PC-3 (cell line): ENCODE data around the gene TC2N.
"Not testable (repeated sequence)": the region's sequence is repeated elsewhere in the genome, so short reads cannot be mapped to it uniquely, and the experiment has no call there.

ENCODE experiments used
- EZH2 ChIP-seq: fragments of 300-600 bp; sonication (generic); IDR thresholded peaks from one replicate; pipeline ENCODE4 v1.6.1; 2017; ENCODE audit warnings: antibody characterized with exemption, mild to moderate bottlenecking, low read length; ENCODE audit not compliant: unreplicated experiment
- EZH2phosphoT487 ChIP-seq: fragments of 300-600 bp; sonication (generic); IDR thresholded peaks from 2 replicates; pipeline ENCODE4 v1.6.1; 2018; ENCODE audit warnings: mild to moderate bottlenecking, antibody characterized with exemption, low read length, borderline replicate concordance
- TF ChIP-seq, protein P1 (sequence below): fragments of 300-600 bp; sonication (generic); conservative IDR thresholded peaks from 2 replicates; pipeline ENCODE4 v1.5.1; 2017; ENCODE audit warnings: antibody characterized with exemption, low read depth, mild to moderate bottlenecking, low read length

DNA sequence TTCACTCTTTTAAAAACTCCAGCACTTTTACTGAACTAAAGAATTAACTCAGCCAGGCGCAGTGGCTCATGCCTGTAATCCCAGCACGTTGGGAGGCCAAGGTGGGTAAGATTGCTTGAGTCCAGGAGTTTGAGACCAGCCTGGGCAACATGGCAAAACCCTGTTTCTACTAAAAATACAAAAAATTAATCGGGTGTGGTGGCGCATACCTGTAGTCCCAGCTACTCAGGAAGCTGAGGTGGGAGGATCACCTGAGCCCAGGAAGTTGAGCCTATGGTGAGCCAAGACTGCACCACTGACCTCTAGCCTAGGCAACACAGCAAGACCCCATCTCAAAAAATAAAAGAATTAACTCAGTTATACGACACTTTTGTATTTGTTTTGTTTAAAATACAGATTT is 30.4 kb upstream of the TC2N start:
- TF ChIP-seq EZH2, EZH2phosphoT487: not testable (repeated sequence)
- TF ChIP-seq, protein P1, sequence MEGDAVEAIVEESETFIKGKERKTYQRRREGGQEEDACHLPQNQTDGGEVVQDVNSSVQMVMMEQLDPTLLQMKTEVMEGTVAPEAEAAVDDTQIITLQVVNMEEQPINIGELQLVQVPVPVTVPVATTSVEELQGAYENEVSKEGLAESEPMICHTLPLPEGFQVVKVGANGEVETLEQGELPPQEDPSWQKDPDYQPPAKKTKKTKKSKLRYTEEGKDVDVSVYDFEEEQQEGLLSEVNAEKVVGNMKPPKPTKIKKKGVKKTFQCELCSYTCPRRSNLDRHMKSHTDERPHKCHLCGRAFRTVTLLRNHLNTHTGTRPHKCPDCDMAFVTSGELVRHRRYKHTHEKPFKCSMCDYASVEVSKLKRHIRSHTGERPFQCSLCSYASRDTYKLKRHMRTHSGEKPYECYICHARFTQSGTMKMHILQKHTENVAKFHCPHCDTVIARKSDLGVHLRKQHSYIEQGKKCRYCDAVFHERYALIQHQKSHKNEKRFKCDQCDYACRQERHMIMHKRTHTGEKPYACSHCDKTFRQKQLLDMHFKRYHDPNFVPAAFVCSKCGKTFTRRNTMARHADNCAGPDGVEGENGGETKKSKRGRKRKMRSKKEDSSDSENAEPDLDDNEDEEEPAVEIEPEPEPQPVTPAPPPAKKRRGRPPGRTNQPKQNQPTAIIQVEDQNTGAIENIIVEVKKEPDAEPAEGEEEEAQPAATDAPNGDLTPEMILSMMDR, result not testable (repeated sequence)
